Stimulated activated CD4-positive, alpha-beta T cell treated with anti-CD3 and anti-CD28 coated beads, Interleukin-12 subunit alpha, Interleukin-12 subunit beta, amount 100 ng/mL, for 4 hours (primary cell): ENCODE results near the gene GLCE.
"Not testable (repeated sequence)": the region's sequence is repeated elsewhere in the genome, so short reads cannot be mapped to it uniquely, and the experiment has no call there.

Experiments used
- DNase-seq: peaks from one replicate; pipeline ENCODE4 v3.0.0-alpha.2; 2020

Gene GLCE

GRCh38 chr15:69302087-69302486, 141.7 kb downstream of the GLCE start:
- DNase-seq: not testable (repeated sequence)

DNA sequence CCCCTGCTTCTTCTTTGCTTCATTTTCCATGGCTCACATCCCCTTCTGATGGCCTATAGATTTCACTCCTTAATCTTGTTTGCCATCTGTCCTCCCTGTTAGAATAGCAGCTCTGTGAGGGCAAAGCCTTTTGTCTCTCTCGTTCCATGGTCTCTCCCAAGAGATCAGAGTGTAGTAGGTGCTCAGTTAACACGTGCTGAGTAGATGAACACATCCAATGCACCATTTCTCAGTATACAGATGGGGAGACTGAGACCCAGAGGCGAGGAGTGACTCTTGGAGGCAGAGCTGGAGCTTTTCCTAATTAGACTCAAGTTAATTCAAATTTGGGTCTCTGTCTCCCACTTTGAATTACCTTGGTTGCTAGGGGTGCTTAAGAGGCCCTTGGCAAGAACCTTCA, 142.5 kb downstream of the GLCE start:
- DNase-seq: no peak

- no peak for DNase-seq
These were observed 143.1 kb downstream of the GLCE start for GRCh38 chr15:69303337-69304181.

DNA sequence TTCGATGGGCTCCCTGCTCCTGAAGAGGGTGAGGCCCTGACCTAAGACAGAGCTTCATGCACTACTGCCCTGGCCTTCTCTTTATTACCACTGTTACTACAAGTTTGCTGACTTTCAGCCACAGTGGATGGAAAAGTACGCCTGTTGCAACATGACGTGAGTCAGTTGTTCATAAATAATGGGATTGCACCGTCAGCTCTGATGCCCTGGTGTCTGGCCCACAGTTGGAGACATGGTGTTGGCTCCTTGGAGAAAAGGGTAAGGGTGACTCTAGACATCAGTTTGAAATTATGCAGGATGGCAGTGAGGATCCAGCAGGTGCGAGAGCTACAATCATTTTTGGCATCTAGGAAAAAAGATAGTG, 143.7 kb downstream of the GLCE start:
- DNase-seq: no peak

DNA sequence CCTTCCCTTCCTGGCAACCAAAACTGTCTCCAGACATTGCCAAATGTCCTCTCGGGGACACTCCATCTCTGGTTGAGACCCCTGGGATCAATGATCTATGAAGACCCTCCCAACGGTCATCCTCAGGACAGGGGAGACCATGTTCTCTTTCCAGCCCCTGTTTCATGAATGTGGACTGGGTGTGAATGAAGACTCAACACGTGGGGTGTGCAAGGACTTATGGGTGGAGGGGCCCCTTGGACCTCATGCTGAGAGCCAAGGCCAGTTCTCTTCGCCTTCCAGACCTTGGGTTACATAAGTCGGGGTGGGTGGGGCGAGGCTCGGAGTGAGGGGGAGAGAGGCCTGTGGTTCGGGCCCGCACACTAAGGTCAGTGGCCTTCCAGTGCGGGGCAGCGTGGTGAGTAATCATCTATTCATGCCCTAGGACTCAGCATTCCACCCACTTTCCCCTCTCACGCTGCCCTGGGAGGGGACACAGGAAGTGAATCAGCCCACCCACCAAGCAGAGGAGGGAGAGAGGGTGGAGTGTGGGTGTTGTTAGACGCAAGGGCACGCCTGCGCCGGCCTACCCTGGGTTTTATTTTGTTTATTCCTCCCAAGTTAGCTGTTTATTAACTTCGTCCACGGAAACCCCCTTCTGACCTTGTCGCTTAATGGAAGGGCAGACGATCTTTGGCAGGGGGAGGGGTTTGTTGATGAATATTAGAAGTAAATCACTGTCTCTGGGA, 144.9 kb downstream of the GLCE start:
- DNase-seq: no peak

GRCh38 chr15:69305933-69306568, 145.6 kb downstream of the GLCE start:
- DNase-seq: no peak

DNA sequence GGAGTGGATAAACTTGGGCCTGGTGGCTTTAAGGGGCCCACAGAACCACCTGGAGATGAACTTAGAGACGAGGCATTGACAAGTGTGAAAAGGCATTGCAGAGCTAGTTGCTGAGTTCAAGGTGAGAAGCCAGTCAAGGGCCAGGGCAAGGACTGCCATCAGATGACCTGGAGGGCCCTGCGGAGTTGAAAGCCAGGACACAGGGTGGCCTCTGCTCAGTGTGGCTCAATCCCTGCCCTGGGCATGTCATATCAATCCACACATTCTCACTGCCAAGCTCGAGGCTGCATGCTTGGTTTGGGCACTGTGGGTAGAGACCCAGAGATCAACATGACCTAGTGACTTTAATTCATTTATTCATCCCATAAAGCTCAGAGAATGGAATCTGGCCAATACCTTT, 147.5 kb downstream of the GLCE start:
- DNase-seq: no peak

DNA sequence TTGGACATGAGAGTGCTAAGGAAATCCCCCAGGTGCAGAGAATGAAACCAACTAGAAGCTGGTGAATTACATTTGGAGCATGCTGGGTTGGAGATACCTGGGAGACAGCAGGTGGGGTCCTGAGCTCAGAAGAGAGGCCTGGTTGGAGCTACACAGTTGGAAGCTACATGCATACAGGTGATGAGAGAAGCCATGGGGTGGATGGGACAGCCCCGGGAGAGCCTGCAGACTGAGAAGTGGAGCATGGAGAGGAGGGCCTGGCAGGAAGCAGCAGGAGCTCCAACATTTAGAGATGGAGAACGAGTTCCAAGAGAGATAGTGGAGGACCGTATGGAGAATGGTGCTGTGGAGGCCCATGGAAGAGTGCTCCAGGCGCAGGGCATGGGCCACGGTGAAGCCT, 148.5 kb downstream of the GLCE start:
- no peak for DNase-seq

DNA sequence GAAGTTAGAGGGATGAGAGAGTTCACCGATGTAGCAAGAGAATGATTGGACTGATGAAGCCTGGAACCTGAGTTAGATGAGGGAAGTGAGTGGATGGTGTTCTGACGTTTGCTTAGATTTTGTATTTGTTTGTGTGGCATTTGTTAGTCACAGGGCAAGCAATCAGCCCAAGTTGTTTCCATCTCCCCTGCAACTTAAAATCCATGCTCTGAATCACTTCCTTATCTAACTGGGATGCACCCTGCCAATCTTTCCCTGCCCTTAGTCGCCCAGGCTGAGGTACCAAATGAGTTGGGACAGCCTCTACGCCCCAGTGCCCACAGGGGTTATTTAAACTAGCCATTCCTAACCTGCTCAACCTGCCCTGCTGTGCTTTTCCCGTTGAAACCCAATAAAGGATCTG, 150.9 kb downstream of the GLCE start:
- DNase-seq: no peak

DNA sequence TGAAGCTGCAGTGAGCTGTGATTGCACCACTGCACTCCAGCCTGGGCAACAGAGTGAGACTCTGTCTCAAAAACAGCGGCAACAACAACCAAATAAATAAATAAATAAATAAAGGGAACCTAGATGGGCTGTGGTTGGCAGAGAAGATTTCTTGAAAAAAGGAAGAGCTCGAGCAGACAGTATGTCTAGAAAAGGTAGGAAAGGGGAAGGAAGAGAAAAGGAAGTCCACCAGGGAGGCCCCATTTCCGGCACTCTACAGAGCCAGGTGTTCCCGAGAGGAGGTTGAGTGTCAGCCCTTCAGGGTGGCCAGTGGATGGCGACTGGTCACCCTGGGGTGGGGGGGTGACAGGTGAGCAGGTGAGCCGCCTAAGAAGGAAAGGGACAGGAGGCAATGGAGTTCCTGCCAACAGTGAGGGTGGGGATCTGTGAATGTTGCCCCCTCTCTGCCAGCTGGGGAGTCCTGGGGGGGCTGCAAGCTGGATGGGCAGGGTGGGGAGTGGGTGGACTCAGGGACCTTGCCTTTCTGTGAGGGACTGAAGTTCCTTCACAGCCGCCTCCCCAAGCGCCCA, 153.1 kb downstream of the GLCE start:
- DNase-seq: no peak

GRCh38 chr15:69314131-69314530, 153.7 kb downstream of the GLCE start:
- DNase-seq: no peak

- no peak for DNase-seq
These were observed 154.3 kb downstream of the GLCE start for GRCh38 chr15:69314736-69315135.

- no peak for DNase-seq
These were observed 155.1 kb downstream of the GLCE start for GRCh38 chr15:69315402-69316110.

DNA sequence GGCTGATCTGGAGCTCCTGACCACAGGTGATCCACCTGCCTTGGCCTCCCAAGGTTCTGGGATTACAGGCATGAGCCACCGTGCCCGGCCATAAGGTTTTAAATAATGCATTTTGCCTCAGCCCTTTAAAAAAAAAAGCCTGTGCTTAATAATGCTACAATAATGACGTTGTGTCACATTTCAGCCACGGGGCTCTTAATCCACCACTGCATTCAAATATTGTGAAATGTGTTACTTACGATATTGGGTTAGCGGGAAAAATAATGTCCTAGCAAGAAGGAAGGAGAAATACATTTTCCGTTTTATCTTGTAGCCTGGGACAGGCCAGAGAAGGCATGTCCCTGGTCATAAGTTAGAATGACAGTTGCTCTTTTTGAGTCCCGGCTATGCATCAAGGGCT, 155.9 kb downstream of the GLCE start:
- no peak for DNase-seq

- DNase-seq: no peak
These were observed 157.0 kb downstream of the GLCE start for GRCh38 chr15:69317392-69317841.

DNA sequence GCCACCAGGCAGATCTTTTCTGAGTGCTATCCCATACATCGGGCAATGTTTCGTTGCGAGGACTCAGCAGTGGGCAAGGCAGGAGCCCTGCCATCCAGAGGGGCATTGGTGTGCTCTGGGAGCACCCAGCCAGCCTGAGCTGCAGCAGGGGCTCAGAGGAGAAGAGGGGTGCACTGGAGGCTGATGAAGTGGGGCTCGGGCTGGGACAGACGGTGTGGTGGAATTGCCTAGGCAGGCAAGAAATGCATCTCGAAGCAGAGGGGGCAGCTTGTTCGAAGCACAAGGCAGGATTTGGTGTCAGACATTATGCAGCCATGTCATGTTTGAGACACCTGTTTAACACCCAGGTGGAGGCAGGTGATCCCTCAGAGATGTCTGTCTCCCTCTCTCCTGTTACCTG, 157.6 kb downstream of the GLCE start:
- DNase-seq: no peak

GRCh38 chr15:69319384-69320375, 159.2 kb downstream of the GLCE start:
- no peak for DNase-seq

GRCh38 chr15:69320977-69321554, 160.6 kb downstream of the GLCE start:
- no peak for DNase-seq
